GM12875 (cell line): ENCODE measurements around the gene DENND2D.

Experiments
- H3K4me3 ChIP-seq: one replicate; pipeline ENCODE4 v1.5.1; 2011; ENCODE audit warnings: low read depth, low read length, control low read depth
- TF ChIP-seq, protein P1 (sequence below): IDR thresholded peaks from 2 replicates; pipeline ENCODE4 v1.5.1; 2011; ENCODE audit warnings: low read depth, mild to moderate bottlenecking, control low read depth, inconsistent platforms, low read length, moderate library complexity, borderline replicate concordance; ENCODE audit not compliant: insufficient read depth

DENND2D gene

DNA sequence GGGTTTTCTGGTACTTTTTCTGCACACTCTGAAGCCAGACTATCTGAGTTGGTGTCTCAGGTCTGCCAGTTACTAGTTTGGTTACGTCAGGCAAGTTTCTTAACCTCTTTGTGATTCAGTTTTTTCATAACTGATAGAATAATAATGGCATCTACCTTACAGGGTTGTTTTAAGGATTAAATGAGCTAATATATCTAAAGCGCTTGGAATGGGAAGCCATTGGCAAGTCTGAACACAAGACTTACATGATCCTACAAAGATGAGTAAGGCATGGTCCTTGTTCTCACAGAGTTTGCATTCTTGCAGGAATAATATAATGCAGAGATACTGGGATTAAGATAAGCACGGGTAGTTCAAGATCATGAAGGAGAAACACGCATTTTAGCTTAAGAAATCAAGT lies 9.2 kb upstream of the DENND2D start:
- TF ChIP-seq, protein P1, sequence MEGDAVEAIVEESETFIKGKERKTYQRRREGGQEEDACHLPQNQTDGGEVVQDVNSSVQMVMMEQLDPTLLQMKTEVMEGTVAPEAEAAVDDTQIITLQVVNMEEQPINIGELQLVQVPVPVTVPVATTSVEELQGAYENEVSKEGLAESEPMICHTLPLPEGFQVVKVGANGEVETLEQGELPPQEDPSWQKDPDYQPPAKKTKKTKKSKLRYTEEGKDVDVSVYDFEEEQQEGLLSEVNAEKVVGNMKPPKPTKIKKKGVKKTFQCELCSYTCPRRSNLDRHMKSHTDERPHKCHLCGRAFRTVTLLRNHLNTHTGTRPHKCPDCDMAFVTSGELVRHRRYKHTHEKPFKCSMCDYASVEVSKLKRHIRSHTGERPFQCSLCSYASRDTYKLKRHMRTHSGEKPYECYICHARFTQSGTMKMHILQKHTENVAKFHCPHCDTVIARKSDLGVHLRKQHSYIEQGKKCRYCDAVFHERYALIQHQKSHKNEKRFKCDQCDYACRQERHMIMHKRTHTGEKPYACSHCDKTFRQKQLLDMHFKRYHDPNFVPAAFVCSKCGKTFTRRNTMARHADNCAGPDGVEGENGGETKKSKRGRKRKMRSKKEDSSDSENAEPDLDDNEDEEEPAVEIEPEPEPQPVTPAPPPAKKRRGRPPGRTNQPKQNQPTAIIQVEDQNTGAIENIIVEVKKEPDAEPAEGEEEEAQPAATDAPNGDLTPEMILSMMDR = no peak
- no peak overlapping the region for H3K4me3 ChIP-seq

DNA sequence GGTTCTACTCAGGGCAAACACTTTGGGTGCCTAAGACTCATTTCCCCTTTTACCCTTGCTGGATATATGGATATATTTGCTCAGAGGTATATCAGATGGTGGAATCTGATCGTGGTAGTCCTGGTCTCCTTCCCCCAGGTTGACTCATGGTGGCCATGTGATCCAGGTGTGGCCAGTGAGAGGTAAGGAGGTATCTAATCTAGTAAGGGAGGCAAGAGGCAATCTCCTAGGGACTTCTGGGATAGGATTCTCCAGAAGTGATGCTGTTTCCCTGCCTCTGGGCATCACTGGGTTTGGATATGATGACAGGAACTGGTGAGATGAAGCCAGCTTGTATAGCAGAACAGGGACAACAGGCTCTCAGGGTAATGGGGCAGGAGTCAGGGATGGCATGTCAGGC lies 8.5 kb upstream of the DENND2D start:
- no peak overlapping the region for H3K4me3 ChIP-seq
- TF ChIP-seq, protein P1 = no peak

DNA sequence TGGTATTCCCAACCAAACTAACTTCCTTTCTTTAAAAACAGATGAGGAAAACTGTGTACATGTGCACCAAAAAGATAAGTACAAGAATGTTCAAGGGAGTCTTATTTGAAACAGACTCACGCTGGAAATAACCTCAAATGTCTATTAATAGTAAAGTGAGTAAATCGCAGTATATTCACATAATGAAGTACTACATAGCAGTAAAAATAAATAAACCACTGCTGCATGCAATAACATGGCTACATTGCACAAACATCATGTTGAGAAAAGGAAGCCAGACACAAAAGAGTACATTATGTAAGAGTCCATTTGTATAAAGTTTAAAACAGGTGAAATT lies 5.2 kb upstream of the DENND2D start:
- H3K4me3 ChIP-seq = no peak overlapping the region
- TF ChIP-seq, protein P1 = no peak

DNA sequence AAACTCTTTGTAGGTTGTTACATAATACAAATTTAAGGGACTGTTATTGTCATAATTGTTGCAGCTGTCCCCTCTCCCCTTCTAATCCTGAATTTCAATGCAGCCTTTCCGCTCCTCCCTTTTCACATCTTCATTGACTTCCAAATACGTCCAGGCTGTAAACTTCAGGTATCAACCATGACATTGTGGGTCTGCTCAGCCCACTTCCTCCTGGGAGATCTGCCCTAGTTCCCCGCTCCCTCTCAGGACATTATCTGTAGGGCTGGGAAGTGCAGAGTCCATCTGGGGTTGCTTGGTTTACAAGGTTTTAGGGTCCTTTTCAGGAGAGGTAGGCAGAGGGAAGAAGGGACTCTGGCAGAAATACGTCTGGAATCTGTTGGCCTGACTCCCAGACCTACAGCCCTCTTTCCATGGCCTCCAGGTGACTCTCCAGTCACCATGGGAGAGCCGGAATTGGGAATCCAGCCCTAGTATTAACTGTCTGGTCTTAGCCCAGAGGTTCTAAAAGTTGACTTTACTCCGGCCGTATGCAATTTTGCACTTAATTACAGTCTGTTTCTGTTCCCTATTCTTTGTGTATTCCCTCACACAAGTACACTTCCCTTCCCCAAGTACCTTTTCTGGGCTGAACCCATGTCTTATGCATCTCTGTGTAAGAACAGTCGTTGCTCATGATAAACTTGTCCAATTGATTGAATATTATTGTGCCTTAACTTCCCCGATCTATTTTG lies 4.7 kb upstream of the DENND2D start:
- TF ChIP-seq, protein P1 = no peak
- H3K4me3 ChIP-seq = peak overlapping the region; percentile 70

DNA sequence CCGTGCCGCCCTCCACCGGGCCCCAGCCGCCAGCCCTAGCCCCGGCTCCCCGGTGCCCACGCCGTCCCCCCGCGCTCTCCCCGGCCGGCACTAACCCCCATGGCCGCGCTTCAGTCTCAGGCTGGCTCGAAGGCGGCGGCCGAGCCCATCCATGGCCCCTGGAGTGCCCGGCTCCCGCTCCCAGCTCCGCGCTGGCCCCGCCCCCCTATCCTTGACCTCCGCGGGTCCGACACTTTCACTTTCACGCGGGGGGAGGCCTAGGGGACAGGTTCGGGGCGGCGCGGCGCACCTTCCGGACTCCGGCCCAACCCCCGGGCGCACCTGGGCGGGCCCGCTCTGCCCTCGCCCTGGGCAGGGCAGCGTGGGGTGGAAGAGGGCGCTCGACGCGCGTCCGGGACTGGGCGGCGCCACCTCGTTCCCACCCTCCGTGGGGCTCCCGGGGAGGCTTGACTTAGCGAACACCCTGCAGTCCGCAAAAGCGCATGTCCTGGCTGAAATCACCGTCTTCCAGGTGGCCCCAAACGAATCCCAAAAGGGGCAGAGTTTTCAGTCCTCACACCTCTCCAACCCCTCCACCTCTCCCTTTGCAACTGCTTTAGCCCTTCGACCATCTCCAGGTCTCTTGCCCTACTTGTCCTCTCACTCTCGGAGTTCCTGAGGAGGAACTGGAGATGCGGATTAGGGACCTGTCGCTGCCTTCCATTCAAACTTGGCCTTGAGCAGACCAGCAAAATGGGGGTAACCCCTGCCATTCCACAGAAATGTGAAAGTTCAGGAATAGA lies 3.9 kb upstream of the DENND2D start:
- TF ChIP-seq, protein P1 = no peak
- peak overlapping the region; percentile 70 for H3K4me3 ChIP-seq

DNA sequence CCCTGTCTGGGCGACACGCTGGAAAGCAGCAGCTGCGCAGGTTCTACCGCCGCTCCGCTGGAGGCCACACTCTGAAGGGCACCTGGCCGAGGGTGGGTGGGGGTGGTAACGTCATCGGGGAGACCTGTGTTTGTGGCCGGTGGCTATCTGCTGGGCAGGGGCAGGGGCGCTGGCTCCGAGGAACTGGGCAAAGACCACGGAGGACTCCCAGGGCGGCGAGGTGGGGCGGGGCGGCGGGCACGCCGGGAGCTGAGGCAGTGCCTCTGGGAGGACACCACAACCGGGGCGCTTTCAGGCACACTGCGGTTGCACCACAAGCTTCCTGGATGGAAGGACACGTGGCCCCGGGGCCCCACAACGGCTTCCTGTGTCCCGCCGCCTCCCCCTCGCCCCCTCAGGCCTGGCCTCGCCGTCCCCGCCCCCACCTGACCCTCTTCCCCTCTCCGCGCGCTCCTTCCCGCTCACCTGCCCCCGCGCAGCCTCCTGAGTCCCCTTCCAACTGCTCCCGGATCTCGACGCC lies 3.3 kb upstream of the DENND2D start:
- TF ChIP-seq, protein P1 = no peak
- H3K4me3 ChIP-seq = peak overlapping the region; percentile 70
